NCI-H2227 (cell line): ENCODE results near the gene ATF4.
"Not testable (repeated sequence)": the region's sequence is repeated elsewhere in the genome, so short reads cannot be mapped to it uniquely, and the experiment has no call there.

Experiments
- DNase-seq: peaks from one replicate; lab custom pipeline; 2025; ENCODE audit not compliant: unreplicated experiment; lab: John Stamatoyannopoulos, UW

The ATF4 gene

DNA sequence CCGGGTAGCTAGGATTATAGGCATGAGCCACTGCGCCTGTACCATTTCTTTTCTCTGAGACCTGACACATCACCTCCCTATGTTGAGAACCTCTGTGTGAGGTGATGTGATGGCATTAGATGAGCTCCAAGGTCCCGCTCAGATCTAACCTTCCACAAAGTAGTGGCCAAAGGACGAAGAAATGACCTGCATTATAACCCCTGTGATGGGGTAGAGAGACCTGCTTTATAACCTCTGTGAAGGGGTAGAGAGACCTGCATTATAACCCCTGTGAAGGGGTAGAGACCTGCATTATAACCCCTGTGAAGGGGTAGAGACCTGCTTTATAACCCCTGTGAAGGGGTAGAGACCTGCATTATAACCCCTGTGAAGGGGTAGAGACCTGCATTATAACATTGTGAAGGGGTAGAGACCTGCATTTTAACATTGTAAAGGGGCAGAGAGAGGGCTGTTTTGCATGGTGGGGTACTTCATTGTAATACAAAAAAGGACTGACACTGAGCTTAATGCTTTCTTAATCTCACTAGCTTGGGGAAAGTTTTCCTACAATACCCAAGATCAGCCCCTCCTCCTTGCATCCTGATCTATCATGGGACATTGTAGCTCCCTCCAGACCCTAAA, 9.7 kb upstream of the ATF4 start:
- DNase-seq = no peak

DNA sequence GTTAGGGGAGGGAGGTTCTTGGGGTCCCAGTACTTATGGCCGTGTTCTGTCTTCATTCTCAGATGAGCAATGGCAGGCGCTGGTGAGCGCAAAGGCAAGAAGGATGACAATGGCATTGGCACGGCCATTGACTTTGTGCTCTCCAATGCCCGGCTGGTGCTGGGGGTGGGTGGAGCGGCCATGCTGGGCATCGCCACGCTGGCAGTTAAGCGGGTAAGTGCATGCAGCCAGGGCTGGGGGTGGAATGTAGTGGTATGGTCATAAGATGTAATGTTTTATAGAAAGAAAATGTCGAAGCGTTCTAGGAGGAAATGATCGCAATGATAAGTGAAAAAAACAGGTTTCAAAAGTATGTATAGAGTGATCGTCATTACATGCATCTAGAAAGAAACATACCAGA, 9.1 kb upstream of the ATF4 start:
- DNase-seq = no peak

DNA sequence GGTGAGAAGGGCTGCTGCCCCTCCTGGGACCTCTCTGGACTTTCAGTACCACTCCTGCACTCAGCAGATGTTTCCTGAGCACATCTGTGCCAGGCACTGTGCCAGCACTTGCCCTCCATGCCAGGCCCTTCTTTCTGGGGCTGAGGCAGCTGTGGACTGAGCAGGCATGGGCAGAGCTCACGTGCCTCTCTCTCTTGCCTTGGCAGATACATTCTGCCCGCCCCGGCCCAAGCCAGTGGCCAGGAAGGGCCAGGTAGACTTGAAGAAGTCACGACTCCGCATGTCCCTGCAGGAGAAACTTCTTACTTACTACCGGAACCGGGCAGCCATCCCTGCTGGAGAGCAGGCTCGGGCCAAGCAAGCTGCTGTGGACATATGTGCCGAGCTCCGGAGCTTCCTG, 8.3 kb upstream of the ATF4 start:
- no peak for DNase-seq

GRCh38 chr22:39513791-39514190, 6.6 kb upstream of the ATF4 start:
- no peak for DNase-seq

DNA sequence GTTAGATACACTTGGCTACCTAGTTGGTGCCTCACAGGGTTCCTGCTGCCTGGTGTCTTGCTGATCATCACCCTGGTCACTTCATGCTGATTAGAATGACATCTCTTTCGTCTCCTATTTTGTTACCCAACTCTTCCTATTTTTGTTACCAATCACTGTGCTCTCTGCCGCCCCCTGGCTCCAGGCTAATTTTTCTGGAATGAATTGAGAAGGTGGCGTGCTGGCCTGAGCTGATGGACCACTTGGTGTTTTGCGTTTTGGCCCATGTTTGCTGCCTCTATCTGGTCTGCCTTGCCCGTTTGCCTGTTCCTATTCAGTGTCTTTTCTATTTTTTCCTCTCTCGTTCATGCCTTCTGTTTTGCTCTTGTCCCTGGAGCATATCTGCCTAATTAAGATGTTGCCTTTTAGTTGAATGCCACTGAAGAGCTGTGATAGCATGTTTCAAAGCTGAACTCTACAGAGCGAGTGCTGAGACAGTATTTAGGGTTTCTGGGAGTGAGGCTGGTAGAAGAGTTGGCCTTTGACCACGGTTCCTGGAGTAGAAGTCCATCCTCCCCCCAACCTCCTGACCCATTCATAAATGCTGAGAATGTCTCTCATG, 5.9 kb upstream of the ATF4 start:
- DNase-seq = peak; percentile 62

GRCh38 chr22:39515266-39516050, 4.9 kb upstream of the ATF4 start:
- DNase-seq = no peak

- DNase-seq = no peak
Observed at GRCh38 chr22:39517470-39517869, 2.9 kb upstream of the ATF4 start.

DNA sequence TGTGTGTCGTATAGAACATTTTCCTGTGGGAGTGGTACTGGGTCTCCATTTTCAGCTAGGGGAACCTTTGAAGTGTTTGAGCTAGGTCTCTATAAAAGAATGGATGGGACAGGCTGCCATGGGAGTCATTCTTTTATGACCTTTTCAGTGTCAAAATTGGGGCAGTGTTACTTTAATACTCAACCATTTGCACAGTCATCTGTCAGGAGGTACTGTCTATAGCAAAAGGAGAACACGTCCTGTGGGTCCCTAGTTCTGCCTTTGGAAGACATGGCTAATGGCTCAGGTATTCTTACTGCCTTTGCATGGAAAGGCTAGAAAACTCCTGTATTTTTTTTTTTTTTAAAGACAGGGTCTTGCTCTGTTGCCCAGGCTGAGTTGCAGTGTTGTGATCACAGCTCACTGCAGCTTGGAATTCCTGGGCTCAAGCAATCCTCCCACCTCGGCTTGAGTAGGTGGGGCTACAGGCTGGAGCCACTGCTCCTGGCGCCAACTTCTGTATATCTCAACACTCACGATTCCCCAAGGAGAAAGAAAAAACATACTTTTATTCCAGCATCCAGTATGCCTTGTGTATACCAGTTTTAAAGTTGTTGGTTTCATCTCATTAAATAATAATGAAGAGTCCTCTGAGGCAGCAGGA, 2.1 kb upstream of the ATF4 start:
- DNase-seq = peak; percentile 10

DNA sequence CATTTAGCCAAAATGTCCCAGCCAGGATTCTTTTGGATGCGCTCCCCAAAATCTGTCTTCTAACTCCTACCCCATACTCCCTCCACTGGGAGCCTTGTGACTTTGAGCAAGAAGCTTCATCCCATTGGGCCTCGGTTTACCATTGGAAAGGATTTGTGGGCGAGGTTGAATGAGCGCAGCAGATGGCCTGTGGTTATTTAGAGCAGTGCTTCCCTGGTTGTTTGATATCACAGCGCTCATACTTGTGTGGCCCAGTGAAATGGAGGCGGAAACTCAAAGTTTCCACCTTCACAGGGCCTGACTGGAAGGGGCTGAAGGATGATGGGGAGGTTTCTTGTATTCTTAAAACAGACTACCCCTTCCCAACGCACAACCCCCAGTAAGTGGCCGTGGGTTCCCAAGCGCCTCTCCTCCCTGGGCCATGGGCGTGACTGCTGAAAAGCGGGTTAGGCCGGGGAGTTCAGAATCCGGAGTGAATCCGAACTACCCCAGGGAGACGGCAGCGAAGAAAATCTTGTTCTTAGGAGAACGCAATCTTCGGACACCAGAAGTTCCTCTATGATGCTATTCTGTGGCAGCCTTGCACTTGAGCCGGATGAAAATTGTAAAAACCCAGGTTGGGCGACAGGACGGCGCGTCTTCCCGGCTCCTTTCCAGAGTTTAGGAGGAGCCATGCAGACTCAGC, 1.2 kb upstream of the ATF4 start:
- peak; percentile 57 for DNase-seq

GRCh38 chr22:39519681-39520225, 609 bp upstream of the ATF4 start:
- DNase-seq = peak; percentile 97

DNA sequence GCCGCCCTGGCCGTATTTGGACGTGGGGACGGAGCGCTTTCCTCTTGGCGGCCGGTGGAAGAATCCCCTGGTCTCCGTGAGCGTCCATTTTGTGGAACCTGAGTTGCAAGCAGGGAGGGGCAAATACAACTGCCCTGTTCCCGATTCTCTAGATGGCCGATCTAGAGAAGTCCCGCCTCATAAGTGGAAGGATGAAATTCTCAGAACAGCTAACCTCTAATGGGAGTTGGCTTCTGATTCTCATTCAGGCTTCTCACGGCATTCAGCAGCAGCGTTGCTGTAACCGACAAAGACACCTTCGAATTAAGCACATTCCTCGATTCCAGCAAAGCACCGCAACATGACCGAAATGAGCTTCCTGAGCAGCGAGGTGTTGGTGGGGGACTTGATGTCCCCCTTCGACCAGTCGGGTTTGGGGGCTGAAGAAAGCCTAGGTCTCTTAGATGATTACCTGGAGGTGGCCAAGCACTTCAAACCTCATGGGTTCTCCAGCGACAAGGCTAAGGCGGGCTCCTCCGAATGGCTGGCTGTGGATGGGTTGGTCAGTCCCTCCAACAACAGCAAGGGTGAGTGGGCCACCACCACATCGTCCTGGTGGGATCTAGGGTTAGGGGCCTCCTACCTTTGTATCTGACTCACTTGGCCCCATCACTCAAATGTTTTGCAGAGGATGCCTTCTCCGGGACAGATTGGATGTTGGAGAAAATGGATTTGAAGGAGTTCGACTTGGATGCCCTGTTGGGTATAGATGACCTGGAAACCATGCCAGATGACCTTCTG, 934 bp downstream of the ATF4 start:
- peak; percentile 76 for DNase-seq

GRCh38 chr22:39522091-39522490, 1.7 kb downstream of the ATF4 start:
- not testable (repeated sequence) for DNase-seq

- DNase-seq = no peak
Observed at GRCh38 chr22:39522567-39523300, 2.4 kb downstream of the ATF4 start.

- DNase-seq = no peak
Observed at GRCh38 chr22:39524089-39524752, 3.9 kb downstream of the ATF4 start.

DNA sequence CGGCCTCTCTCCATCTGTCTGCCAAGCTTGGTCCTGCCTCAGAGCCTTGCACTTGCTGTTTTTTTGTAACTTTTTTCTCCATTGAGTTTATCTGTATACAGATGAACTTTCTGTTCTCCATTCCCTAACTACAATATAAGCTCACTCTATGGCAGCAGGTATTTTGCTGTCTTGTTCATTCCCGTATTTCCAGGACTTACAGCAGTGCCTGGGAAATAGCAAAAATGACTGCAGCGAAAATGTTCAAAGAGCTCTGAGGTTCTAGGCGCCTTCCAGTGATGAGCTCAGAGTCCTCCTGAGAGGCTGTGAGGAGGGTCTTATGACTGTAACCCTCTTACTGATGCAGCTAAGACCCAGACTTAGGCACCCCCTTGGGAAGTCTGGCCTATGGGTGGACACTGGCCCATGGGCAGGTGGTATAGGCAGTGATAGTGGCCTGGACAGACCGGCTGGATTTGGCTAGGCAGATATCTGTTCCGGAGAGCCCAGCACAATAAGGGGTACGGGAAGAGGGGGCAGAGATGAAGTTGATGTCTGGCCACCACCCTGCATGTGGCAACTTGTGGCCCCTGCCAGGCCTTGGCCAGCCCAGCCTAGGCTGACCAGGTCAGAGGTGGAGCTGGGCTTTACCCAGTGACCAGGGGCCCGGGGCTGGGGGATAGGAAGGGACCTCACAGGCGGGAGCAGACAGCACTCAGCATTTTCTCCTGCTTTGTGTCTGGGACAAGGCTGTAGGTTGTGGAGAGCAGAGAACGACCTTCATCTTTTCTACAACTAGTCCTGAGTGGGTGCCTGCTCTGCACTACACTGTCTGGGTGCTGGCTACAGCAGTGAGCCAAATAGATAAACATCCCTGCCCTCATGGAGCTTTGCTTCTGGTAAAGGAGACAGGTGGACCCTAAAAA, 4.6 kb downstream of the ATF4 start:
- DNase-seq = no peak

DNA sequence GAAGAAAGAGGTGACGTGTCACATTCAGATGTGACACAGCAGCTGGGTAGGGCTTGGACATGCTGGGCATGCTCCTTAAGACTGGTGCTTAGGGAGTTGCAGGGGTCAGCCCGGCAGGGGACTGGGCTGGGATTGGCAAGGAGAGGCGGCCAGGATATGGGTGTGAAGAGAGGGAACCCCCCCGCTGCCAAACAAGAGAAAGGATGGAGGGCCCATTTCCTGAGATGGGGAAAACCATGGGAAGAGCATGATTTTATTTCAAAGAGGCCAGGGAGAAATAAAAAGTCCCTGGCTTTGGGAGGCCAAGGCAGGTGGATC, 5.3 kb downstream of the ATF4 start:
- DNase-seq = no peak

DNA sequence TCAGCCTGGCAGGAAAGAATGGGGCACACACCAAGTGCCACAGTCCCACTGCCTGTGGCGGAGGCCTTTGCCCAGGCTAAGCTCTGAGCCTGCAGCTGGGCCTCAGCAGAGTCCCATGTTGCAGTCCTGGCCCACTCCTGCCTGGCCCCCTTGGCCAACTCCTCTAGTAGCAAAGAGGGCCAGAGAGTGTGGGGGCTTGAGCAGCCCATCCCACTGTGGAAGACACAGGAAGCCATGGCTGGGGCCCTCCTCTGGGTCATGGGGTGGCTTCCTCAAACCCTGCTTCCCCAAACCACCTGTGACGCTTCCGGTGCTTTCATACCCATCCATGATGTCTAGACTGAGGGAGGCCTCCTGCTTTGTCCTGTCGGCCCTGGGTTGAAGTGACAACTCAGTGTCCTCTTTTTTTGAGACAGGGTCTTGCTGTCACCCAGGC, 6.4 kb downstream of the ATF4 start:
- DNase-seq = no peak

GRCh38 chr22:39527481-39527961, 7.2 kb downstream of the ATF4 start:
- peak; percentile 23 for DNase-seq
